Hepatocyte (in vitro differentiated cells): ENCODE measurements around the gene MSLN.

ENCODE experiments used
- EZH2 ChIP-seq: fragments of 200-600 bp; sonication (generic); IDR thresholded peaks from 2 replicates; pipeline ENCODE4 v1.6.1; 2016; ENCODE audit warnings: antibody characterized with exemption, mild to moderate bottlenecking, borderline replicate concordance
- TF ChIP-seq, protein P1 (sequence below): fragments of 200-600 bp; sonication (generic); IDR thresholded peaks from 2 replicates; pipeline ENCODE4 v1.5.1; 2016; ENCODE audit warnings: antibody characterized with exemption, mild to moderate bottlenecking; ENCODE audit not compliant: poor library complexity

DNA sequence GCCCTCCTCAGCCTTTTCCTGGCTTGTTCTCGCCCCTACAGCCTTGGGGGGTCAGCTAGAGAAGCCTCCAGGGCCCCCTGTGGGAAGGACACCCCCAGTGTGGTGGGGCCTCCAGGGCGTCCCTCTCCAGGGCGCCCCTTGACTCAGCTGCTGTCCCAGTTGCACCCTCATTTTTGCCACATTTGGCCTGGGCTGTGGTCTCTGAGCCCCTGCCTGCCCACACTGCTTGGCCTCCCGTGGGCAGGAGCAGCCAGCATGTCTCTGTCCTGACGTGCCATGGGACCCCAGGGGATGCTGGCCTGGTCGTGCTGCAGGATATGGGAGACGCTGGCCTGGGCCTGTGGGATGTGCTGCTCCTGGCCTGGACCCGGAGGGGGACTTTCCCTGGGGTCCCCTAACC lies 32.9 kb downstream of the MSLN start:
- TF ChIP-seq, protein P1, sequence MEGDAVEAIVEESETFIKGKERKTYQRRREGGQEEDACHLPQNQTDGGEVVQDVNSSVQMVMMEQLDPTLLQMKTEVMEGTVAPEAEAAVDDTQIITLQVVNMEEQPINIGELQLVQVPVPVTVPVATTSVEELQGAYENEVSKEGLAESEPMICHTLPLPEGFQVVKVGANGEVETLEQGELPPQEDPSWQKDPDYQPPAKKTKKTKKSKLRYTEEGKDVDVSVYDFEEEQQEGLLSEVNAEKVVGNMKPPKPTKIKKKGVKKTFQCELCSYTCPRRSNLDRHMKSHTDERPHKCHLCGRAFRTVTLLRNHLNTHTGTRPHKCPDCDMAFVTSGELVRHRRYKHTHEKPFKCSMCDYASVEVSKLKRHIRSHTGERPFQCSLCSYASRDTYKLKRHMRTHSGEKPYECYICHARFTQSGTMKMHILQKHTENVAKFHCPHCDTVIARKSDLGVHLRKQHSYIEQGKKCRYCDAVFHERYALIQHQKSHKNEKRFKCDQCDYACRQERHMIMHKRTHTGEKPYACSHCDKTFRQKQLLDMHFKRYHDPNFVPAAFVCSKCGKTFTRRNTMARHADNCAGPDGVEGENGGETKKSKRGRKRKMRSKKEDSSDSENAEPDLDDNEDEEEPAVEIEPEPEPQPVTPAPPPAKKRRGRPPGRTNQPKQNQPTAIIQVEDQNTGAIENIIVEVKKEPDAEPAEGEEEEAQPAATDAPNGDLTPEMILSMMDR = no peak
- no peak for TF ChIP-seq EZH2
